Loucy (cell line): Measurements from ENCODE around the gene CCDC150.

Source experiments
- CTCF ChIP-seq: fragments of 200-600 bp; sonication (generic); conservative IDR thresholded peaks from 2 replicates; pipeline ENCODE4 v1.5.1; 2014; ENCODE audit warnings: mild to moderate bottlenecking, antibody characterized with exemption, low read length
- EZH2phosphoT487 ChIP-seq: fragments of 200-600 bp; IDR thresholded peaks from 2 replicates; pipeline ENCODE4 v1.6.1; 2018; ENCODE audit warnings: antibody characterized with exemption, mild to moderate bottlenecking, moderate library complexity, borderline replicate concordance

- TF ChIP-seq CTCF (no peak), EZH2phosphoT487 (no peak)
Observed at GRCh38 chr2:196697825-196698224, 58.3 kb downstream of the CCDC150 start.
